Stimulated activated CD8-positive, alpha-beta memory T cell treated with anti-CD3 and anti-CD28 coated beads, Interleukin-12 subunit alpha, Interleukin-12 subunit beta, amount 100 ng/mL, for 24 hours (primary cell): Measurements from ENCODE around the gene GRIA3.

ENCODE experiments used
- DNase-seq: peaks from one replicate; pipeline ENCODE4 v3.0.0-alpha.2; 2020; ENCODE audit errors: extremely low read depth

GRIA3 gene

GRCh38 chrX:123184219-123184865, at the start of gene GRIA3:
Gene GRIA3, plus strand, starts transcription at chrX:123184278. Its CDS starts 258 bp downstream, at chrX:123184536.
- no peak for DNase-seq

- no peak for DNase-seq
These were observed 45.6 kb upstream of the GRIA3 start for GRCh38 chrX:123138473-123138872.

DNA sequence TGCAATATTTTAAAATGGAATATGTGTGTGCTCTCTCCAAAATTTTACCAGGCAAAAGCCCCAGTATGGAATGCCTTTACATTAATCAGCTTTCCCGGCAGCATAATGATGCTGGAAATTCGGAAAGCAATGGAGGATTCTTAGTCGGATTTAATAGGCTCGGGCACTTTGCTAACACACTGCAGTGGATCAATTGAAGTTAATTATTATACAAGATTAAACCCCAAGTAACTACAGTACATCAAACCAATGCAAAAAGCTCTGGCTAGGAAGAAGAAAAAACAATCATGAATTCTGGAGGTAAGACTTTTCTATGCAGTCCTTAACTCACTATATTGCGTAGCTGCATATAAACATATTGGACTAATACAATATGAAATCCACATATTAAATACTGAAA, 43.6 kb upstream of the GRIA3 start:
- no peak for DNase-seq

DNA sequence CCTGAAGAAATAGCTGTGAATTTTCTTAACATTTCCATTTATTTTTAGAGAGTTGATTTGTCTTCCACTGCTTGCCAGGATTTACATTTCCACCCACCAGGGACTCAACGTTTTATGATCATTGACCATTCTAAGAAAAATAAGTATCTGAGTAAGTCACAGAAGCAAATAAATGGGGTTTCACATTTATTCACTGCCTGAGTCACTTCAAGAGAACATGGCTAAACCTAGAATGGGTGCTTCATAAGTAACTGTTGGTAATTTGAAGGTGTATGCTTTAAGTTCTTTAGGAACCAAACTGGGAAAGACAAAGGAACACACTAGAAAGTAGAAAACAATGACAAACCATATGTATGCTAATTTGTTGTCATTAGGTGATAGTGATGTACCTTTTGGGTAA, 43.2 kb upstream of the GRIA3 start:
- DNase-seq, result no peak

DNA sequence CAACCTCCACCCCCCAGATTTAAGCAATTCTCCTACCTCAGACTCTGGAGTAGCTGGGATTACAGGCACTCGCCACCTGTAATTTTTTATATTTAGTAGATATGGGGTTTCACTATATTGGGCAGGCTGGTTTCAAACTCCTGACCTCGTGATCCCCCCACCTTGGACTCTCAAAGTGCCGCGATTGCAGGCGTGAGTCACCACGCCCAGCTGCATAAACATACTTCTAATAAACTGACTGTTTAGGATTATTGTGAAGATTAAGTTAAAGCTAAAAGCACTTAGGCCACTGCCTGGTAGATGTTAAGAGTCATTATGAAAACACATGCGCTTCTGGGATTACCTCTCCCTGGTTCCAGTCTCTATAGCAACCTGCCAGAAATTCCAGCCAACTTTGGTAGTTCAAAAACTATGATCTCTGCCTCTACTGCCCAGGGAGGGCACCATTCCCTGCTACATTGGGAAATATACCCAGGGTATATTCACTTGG, 30.2 kb upstream of the GRIA3 start:
- DNase-seq, result no peak

- DNase-seq, result no peak
These were observed 28.8 kb upstream of the GRIA3 start for GRCh38 chrX:123155327-123155726.

DNA sequence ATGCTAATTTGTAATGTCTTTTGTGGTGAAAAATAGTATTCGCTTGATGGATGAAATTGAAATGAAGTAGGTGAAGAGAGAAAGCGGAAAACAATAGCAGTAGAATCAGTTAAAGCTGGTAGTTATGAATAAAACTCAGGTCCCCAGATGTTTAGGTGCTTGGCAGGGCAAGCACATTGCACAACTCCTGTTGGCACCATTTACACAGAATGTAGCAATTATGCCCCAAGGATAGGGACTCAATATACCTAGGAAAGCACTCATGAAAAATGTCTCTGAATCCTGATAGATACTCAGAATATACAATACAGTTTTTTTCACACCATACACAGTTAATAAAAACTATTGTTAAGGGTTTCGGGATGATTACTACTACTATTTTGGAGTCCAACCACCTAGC, 26.5 kb upstream of the GRIA3 start:
- DNase-seq, result no peak

DNA sequence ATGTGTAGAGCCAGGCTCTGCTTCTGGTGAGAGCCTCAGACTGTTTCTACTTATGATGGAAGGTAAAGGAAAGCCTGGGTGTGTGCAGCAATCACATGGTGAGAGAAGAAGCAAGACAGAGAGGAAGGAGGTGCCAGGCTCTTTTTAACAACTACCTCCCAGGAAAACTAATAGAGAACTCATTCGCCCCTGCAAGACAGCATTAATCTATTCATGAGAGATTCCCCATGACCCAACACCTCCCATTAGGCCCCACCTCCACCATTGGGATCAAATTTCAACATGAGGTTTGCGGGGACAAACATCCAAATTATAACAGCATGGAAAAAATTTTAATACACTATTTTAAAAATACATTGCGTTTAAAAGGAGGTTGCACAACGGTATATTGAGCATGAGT, 24.7 kb upstream of the GRIA3 start:
- no peak for DNase-seq

GRCh38 chrX:123167621-123168020, 16.5 kb upstream of the GRIA3 start:
- DNase-seq, result no peak

DNA sequence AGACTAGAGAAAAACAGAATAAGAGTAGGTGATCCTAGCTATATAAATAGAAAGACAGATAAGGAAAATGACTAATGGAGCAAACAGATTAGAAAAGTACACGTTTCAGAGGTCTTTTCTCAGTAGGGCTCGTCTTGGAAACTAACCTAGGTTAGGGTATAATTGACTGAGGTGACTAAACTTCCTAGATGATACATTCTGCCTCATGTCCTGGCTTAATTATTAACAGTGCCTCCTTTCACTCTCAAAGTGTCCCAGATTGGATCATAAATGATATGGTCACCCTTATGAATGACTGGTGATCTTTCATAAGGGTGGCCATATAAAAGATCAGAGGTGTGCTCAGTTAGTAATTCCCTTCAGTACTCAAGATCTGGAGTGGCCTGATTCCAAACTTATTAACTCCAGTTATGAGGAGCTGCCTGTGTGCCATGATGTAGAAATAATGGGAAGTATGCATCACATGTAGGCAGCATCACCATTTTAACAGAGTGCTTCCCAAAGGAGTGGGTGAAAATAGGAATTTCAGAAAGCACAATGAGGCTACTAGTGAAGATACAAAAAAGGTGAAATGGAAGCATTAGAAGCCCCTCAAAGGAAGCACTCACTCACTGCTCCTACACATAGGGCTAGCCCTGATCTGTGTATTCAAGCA, 14.7 kb upstream of the GRIA3 start:
- no peak for DNase-seq

DNA sequence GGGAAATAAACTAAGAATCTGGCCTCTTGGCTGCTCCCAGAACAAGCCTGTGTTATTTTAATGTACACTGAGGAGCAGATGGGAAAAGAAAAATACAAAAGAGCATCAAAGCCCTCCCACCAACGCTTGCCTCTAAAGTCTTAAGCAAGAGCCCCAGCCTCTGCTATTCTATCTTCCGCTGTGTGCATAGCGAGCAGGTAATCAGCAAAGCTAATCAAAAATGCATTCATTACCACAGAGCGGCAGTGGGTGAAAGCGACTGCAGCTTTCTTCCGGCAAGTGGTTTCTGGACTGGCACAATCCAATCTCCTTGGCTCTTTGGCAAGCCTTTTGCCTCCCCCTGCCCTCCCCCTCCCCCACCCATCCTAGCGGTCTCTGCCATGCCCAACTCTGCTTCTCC, 13.5 kb upstream of the GRIA3 start:
- no peak for DNase-seq

DNA sequence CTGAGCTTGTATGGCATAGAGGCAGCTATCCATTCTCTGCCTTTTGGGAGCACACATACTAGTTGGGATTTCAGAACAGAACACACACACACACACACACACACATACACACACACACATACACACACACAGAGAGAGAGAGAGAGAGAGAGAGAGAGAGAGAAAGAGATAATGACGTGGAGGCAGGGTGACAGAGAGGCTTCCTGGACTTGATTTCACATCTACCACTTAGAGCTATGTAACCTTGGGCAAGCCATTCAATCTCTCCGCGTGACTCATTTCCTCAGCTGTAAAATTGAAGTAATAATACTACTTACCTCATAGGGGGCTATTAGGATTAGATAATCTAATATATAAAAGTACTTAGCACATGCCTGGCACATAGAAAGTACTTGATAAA, 12.3 kb upstream of the GRIA3 start:
- DNase-seq, result no peak

- no peak for DNase-seq
These were observed 11.2 kb upstream of the GRIA3 start for GRCh38 chrX:123172869-123173268.

DNA sequence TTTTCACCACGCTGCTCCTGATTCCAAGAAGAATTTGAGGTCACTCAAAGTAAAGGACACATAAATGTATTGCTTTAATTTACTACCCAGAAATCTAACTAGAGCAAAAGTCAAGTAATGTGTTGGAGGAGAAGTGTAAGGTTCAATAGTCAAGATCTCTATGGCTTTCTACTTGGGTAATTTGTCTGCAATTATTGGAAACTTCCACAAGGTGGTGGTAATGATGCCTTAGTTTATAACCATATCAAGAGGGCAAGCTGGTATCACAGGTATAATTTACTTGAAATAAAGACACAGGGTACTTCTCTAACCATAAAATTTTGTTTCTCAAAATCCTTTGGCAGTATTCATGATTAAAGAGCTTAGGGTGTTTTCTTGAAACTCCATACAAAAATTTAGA, 10.2 kb upstream of the GRIA3 start:
- DNase-seq, result no peak

DNA sequence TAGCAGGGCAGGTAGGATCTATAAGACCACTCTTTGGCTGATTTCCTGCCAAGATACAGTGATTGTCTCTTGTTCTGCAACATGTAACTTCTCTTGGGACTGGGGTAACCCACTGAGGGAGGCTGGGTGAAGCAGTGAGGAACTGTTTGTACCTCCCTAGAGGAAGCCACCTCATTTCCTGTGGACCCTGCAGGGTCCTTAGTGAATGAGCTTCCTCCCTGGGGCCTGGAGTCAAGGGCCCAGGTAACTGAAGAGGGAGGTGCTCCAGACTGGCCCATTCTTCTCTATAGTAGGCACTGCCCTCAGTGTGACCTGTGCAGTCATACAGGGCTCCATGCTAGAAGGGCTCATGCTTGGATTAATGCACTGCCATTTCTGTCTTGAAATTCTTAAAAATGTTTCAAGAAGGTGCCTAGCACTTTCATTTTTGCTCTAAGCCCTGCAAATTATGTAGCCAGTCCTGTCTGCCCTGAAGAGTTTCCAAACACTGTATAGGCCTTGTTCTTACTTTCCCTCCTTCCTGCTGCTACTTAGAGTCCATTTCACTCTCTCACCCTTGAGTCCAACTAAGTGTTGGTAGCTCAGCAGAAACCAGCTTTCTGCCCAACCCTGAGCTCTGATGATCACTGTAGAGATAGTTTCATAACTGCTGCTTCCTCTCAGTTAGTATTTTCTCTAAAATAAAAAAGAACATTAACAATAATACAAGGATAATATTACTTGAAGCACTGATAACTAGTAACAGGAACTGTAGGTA, 8.5 kb upstream of the GRIA3 start:
- DNase-seq, result no peak

DNA sequence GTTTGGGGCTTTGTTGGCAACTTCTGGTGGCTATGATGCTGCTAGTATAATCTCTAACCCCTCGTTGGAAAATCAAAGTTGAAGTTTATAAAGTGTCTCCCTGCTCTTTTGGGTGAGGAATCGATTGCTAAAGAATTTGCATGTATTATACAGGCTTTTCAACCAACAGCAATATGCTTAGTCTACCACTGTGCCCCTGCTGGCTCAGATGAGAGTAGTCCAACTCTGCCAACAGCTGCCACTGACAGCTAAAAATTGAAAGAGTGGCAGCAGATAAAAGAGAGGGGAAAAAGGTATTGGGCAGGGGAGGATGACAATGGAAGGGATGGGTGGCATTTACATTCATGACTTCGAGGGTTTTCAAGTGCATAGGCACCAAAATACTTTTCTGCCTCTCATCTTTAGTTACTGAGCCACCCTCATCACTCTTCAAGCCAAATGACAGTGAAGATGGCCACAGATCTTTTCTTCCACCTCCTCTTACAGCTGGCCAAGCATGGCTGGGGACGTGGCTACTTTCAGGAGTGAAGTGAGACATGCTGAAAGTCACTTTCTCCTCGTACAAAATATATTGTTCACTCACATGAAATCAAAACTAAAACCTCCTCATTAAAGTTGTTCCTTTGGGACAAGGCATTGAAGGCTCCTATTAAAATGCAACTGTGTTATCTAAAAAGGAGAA, 2.7 kb upstream of the GRIA3 start:
- no peak for DNase-seq

GRCh38 chrX:123184866-123185276, 793 bp downstream of the GRIA3 start:
- no peak for DNase-seq

- DNase-seq, result no peak
These were observed 1.6 kb downstream of the GRIA3 start for GRCh38 chrX:123185721-123186120.

DNA sequence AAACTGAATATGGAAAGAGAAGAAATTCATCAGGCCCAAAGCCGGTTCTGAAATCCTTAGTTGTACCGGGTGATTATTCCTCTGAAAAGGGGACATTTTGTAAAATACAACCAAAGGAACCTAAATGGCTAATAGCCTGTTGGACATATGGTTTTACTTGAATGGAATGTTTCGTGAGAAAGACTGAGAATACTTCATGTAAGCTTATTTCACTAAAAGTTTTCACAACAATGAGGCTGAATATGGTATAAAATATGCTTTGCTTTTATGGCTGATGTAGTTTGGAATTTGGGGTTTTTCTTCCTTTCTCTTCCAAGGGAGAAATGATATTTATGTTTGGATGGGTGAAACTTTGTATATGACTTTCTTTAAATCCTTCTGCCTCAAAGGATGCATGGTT, 2.7 kb downstream of the GRIA3 start:
- DNase-seq, result no peak

GRCh38 chrX:123188081-123188480, 4.0 kb downstream of the GRIA3 start:
- DNase-seq, result no peak

GRCh38 chrX:123189338-123189737, 5.3 kb downstream of the GRIA3 start:
- DNase-seq, result no peak

DNA sequence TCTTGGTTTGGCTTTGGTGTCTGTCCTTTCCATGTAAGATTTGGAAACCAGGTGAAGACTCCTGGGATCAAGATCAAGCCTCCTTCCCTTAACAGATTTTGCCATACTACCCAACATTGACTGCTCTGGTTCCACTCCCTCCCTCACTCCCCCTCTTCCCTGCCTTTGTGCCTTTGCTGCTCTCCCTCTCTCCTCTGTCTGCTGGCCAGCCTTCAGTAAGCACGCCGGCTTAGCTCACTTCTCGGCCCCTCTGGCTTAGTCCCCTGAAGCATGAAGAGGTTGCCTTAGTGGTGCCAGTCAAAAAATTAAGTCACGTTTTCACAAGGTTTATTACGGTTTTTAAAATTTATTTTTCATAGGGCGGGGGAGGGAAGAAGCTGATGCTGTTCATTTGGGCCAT, 6.0 kb downstream of the GRIA3 start:
- DNase-seq, result no peak
